Measurements from ENCODE around the gene RNASEH2A.

DNA sequence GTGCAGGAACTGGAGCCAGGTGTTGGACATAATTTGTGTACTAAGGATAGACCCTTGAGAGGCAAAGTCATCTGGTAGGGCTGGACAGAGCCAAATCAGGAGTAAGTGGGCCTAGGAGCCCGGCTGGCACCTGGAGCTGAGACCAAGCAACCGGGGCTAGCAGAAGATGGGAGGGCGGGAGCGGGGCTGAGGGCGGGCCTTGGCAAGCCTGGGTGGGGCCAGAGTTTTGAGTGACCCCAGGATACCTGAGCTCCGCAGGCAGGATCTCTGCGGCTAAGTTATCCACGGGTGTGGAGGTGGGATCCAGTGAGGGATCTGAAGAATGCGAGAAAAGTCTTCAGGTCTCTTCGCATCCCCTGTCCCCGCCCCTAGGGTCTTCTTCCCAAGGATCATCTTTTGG lies 39.2 kb upstream of the RNASEH2A start:
- TF ChIP-seq MXI1 (conservative IDR thresholded peaks at IDR 0.05; ENCODE audit: poor library complexity, severe bottlenecking) (no peak), RAD21 (conservative IDR thresholded peaks at IDR 0.05) (no peak), CTCF (IDR thresholded peaks at IDR 0.05; ENCODE audit: poor library complexity, severe bottlenecking) (no peak), POLR2AphosphoS5 (IDR thresholded peaks at IDR 0.05) (no peak), EP300 (conservative IDR thresholded peaks at IDR 0.05; ENCODE audit: poor library complexity, severe bottlenecking) (no peak), TAF1 (IDR thresholded peaks at IDR 0.05; ENCODE audit: low read depth) (no peak), EZH2 (IDR thresholded peaks at IDR 0.05; ENCODE audit: borderline replicate concordance, insufficient read depth, low read length, poor library complexity, severe bottlenecking) (no peak)
- TF ChIP-seq, protein P1, sequence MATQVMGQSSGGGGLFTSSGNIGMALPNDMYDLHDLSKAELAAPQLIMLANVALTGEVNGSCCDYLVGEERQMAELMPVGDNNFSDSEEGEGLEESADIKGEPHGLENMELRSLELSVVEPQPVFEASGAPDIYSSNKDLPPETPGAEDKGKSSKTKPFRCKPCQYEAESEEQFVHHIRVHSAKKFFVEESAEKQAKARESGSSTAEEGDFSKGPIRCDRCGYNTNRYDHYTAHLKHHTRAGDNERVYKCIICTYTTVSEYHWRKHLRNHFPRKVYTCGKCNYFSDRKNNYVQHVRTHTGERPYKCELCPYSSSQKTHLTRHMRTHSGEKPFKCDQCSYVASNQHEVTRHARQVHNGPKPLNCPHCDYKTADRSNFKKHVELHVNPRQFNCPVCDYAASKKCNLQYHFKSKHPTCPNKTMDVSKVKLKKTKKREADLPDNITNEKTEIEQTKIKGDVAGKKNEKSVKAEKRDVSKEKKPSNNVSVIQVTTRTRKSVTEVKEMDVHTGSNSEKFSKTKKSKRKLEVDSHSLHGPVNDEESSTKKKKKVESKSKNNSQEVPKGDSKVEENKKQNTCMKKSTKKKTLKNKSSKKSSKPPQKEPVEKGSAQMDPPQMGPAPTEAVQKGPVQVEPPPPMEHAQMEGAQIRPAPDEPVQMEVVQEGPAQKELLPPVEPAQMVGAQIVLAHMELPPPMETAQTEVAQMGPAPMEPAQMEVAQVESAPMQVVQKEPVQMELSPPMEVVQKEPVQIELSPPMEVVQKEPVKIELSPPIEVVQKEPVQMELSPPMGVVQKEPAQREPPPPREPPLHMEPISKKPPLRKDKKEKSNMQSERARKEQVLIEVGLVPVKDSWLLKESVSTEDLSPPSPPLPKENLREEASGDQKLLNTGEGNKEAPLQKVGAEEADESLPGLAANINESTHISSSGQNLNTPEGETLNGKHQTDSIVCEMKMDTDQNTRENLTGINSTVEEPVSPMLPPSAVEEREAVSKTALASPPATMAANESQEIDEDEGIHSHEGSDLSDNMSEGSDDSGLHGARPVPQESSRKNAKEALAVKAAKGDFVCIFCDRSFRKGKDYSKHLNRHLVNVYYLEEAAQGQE (IDR thresholded peaks at IDR 0.05; ENCODE audit: borderline replicate concordance), result no peak

Data from neural cell (in vitro differentiated cells).